ENCODE data around the gene TMEM134. TPM values are rescaled to one million over a fixed set of nuclear protein-coding genes. Genes with fewer than 3 reads are reported as not detected.

TMEM134 gene
- total and polyA plus RNA-seq, 9 of the 15 experiments (the other 6 are each of a cell fraction or from before 2014, with no cell fraction given): 0.63 to 48.4 (median 10.7) TPM

- TF ChIP-seq SPI1 (IDR thresholded peaks at IDR 0.05; ENCODE audit: borderline replicate concordance, low read depth, low read length) (no peak), HMBOX1 (IDR thresholded peaks at IDR 0.05) (no peak), MXI1 (IDR thresholded peaks at IDR 0.05; ENCODE audit: low read depth, low read length) (0 out of 2 replicates have a peak, but pooled peaks have one; percentile 49), ZNF766 (CRISPR knock-in tag; conservative IDR thresholded peaks at IDR 0.05) (no peak), BDP1 (IDR thresholded peaks at IDR 0.05; ENCODE audit: insufficient read depth, insufficient read length) (no peak), POLR2A (conservative IDR thresholded peaks at IDR 0.05) (no peak; the same call in 1 of the 2 replicates), C11orf30 (IDR thresholded peaks at IDR 0.05; ENCODE audit: low read depth) (no peak), NEUROD1 (IDR thresholded peaks at IDR 0.05; ENCODE audit: borderline replicate concordance, low read depth, low read length, partially characterized antibody) (no peak), ELF4 (CRISPR knock-in tag; IDR thresholded peaks at IDR 0.05) (no peak), YBX1 (IDR thresholded peaks at IDR 0.05) (no peak), SNAPC5 (CRISPR knock-in tag; IDR thresholded peaks at IDR 0.05) (no peak), CREBBP (IDR thresholded peaks at IDR 0.05; ENCODE audit: low read depth, low read length) (no peak), ZFX (CRISPR knock-in tag; IDR thresholded peaks at IDR 0.05) (peak; percentile 70), CTBP1 (IDR thresholded peaks at IDR 0.05; ENCODE audit: borderline replicate concordance) (peak; percentile 89), GABPB2 (CRISPR knock-in tag; conservative IDR thresholded peaks at IDR 0.05) (no peak), RBFOX2 (IDR thresholded peaks at IDR 0.05; ENCODE audit: low read depth, low read length) (peak; percentile 87), NONO (IDR thresholded peaks at IDR 0.05; ENCODE audit: low read depth in 2 of 2, low read length in 1 of 2) (peak in 1 of 2 experiments; percentile 78; a peak in 2 of 4 replicates), ZNF785 (CRISPR knock-in tag; IDR thresholded peaks at IDR 0.05) (no peak), CBX1 (IDR thresholded peaks at IDR 0.05; ENCODE audit: low read depth) (no peak), PML (IDR thresholded peaks at IDR 0.05; ENCODE audit: low read length) (no peak), EP400 (IDR thresholded peaks at IDR 0.05) (no peak), DPF2 (IDR thresholded peaks at IDR 0.05) (no peak), ZNF212 (CRISPR knock-in tag; IDR thresholded peaks at IDR 0.05) (no peak), FOXM1 (IDR thresholded peaks at IDR 0.05; ENCODE audit: low read depth) (no peak), FOXM1 (CRISPR knock-in tag; IDR thresholded peaks at IDR 0.05; ENCODE audit: low read depth) (no peak)
- TF ChIP-seq, protein P1, sequence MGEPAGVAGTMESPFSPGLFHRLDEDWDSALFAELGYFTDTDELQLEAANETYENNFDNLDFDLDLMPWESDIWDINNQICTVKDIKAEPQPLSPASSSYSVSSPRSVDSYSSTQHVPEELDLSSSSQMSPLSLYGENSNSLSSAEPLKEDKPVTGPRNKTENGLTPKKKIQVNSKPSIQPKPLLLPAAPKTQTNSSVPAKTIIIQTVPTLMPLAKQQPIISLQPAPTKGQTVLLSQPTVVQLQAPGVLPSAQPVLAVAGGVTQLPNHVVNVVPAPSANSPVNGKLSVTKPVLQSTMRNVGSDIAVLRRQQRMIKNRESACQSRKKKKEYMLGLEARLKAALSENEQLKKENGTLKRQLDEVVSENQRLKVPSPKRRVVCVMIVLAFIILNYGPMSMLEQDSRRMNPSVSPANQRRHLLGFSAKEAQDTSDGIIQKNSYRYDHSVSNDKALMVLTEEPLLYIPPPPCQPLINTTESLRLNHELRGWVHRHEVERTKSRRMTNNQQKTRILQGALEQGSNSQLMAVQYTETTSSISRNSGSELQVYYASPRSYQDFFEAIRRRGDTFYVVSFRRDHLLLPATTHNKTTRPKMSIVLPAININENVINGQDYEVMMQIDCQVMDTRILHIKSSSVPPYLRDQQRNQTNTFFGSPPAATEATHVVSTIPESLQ (CRISPR knock-in tag; IDR thresholded peaks at IDR 0.05): no peak
- TF ChIP-seq, protein P2, sequence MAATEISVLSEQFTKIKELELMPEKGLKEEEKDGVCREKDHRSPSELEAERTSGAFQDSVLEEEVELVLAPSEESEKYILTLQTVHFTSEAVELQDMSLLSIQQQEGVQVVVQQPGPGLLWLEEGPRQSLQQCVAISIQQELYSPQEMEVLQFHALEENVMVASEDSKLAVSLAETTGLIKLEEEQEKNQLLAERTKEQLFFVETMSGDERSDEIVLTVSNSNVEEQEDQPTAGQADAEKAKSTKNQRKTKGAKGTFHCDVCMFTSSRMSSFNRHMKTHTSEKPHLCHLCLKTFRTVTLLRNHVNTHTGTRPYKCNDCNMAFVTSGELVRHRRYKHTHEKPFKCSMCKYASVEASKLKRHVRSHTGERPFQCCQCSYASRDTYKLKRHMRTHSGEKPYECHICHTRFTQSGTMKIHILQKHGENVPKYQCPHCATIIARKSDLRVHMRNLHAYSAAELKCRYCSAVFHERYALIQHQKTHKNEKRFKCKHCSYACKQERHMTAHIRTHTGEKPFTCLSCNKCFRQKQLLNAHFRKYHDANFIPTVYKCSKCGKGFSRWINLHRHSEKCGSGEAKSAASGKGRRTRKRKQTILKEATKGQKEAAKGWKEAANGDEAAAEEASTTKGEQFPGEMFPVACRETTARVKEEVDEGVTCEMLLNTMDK (IDR thresholded peaks at IDR 0.05; ENCODE audit: borderline replicate concordance, insufficient read depth, low read depth, low read length, poor library complexity, severe bottlenecking): no peak
Observed at GRCh38 chr11:67420646-67421429, 48.2 kb downstream of the TMEM134 start (continued).

All from K562 (cell line).